Astrocyte of the hippocampus (primary cell): ENCODE data around the gene NPR3.
"Not testable (repeated sequence)": the region's sequence is repeated elsewhere in the genome, so short reads cannot be mapped to it uniquely, and the experiment has no call there.

Experiments used
- DNase-seq: peaks from one replicate; pipeline ENCODE4 v3.0.0; 2011; ENCODE audit warnings: low read depth, low spot score

NPR3 gene

GRCh38 chr5:32767948-32768467 is 56.9 kb downstream of the NPR3 start:
- DNase-seq, result peak; percentile 22

- DNase-seq, result no peak
Measured at GRCh38 chr5:32769711-32770110, 58.6 kb downstream of the NPR3 start.

DNA sequence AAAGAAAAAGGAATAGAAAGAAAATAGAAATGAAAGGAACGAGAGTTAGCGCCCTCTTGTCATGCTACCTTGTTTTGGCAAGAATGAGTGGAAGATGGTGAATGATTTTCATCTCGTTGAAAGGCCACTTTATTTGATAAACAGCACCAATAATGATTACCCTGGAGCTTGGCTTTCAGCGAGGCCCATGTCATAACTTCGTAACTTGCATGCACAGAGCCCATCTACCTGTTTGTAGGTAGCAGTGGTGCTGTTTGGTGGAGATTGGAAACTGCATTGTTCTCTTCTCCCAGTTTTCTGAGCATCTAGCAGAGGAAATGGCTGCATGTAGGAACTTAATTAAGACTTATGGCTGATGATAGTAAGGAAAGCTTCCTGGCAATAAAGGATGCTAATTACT is 59.3 kb downstream of the NPR3 start:
- DNase-seq, result no peak

DNA sequence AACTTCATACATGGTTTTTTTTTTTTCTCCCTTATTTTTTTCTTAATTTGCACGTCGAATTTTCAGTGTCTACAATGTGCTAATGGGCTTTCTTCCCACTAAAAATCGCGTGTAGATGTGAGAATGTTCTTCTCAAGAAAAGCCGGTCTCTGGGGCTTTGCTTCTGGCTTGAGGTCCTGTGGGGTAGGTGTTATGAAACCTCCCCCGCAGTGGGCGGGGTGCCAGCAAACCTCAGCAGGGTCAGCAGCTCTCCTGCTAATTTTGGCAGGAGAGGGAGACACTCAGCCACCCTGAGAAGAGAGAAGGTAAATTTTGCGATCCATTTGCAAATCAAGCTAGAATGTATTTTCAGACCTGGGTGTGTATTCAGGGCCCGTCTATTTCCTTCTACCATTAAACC is 59.9 kb downstream of the NPR3 start:
- no peak for DNase-seq

DNA sequence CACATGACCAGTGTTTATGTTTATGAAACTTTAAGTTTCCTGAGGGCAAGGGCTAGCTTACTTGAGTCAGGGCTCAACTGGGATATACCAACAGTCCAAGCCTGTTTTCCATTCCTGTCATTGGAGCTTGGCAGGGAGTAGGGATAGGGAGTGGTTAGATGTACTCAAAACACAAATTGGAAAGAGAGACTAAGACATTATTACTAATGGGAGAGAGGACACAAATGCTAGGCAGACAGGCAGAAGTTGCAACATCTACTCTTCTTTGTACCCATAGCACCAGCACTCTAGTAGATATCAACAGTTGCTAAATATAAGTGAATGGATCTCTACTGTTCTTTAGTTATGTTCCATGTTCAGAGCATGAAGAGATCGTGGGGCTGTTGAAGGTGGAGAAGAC is 62.8 kb downstream of the NPR3 start:
- DNase-seq, result no peak

- DNase-seq, result no peak
Measured at GRCh38 chr5:32776200-32776599, 65.1 kb downstream of the NPR3 start.

- DNase-seq, result no peak
Measured at GRCh38 chr5:32777222-32777621, 66.1 kb downstream of the NPR3 start.

DNA sequence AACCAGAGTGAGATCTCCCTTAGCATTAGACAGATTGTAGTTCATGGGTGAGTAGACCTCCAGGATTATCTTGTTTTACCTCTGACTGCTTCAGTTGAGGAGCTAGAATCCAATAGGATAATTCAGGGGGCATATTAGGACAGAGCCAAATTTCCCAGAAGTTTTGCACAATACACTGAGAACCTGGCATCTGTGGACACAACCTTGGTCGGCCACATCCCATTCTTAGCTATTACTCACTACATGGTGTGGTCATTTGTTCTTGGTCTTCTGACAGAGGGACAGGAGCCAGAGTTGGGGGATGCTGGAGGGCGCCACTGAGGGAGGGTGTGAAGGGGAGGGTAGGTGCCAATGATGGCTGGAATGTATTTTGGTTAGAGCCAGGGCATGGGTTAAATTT is 66.6 kb downstream of the NPR3 start:
- DNase-seq, result no peak

GRCh38 chr5:32778403-32778802 is 67.3 kb downstream of the NPR3 start:
- no peak for DNase-seq

GRCh38 chr5:32779754-32780415 is 68.8 kb downstream of the NPR3 start:
- peak; percentile 33 for DNase-seq

DNA sequence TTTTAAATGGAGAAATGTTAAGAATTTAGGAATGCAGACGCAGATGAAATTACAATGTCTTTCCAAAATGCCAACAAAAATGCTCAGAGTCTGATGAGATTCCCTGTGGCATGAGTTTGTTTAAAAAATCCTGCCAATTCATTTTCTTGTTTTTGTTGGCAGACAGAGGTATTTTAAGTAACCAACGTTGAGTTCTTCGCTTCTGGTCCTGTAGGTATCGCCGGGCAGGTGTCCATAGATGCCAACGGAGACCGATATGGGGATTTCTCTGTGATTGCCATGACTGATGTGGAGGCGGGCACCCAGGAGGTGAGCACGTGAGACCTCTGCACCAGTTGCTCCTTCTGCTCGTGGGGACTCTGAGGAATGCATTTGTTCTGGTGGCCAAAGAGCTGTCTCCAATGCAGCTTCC is 69.4 kb downstream of the NPR3 start:
- DNase-seq, result peak; percentile 68

GRCh38 chr5:32783661-32784060 is 72.5 kb downstream of the NPR3 start:
- no peak for DNase-seq

- DNase-seq, result peak; percentile 84
Measured at GRCh38 chr5:32785611-32786254, 74.6 kb downstream of the NPR3 start.

DNA sequence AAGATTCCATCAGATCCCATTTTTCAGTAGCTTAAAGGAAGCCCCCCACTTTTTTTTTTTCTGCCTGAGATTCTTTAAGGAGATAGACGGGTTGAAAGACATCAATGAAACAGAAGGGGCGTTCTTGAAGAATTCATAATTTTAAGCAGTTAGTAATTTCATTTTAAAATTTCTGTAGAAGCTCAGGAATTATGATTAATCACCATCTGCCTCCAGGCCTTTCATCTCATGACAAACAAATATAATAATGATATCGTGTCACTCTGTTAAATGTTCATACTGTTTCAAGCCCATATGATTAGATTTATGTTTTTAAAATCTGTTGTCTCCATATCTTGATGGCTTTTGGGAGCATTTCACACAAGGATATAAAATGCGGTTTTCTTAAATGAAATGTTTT is 75.2 kb downstream of the NPR3 start:
- DNase-seq, result no peak

DNA sequence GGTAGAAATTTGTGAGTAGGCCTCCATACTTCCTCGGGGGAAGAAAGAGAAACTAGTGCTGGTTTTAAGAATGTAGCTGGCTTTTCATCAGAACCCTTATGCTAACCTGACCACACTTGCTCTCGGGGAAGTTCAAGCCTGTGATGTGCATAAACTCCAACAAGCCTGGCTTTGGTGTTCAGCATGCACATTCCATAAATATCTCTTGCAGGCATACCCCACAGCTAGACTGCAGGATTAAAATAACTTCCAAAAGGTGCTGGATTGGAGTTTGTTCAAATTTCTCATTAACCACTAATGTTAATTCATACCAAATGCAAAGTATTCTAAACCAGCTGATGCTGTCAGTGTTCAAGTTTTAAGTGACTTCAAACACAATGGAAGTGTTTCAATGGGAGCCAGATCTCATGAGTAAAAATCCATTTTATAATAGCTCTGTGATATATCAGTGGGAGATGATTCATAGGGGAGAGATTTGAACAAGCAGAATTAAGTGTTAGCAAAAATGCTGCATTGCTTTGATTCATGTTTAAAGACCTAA is 79.4 kb downstream of the NPR3 start:
- DNase-seq, result peak; percentile 82

GRCh38 chr5:32791536-32792243 is 80.6 kb downstream of the NPR3 start:
- no peak for DNase-seq

DNA sequence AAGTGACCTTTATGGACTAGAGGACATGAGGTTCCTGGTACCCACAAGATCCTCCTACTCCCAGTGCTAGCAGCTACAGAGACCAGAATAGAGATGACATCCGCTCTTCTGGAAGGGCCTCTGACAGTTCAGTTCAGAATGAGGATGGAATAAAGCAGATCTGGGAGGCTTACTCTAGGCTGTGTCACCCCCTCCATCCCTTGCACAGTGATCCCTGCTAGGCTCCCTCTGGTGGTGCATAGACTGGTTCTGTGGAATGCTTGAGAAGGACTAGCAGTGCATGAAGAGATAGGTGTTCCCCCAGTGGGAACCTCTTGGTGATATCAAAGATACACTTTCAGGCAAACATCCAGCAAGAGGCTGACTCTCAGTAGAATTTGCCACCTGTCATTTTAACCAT is 83.0 kb downstream of the NPR3 start:
- no peak for DNase-seq

DNA sequence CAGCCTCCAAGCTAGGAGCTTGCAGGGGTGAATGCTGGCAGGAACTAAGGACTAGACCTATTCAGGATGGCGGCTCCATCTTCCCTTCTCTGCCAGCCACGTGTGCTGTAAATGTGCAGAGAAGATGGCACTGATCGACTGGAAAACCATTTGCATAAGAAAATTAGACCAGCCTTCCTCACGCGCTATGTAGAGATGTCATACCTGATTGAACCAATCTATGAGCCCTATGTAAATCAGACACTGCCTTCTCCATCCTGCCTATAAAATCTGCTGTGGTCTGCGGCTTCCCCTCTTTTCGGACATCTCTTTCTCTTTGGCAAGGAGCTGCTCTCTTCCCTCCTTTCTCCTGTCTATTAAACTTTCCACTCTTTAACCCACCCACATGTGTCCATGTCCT is 91.6 kb downstream of the NPR3 start:
- no peak for DNase-seq

GRCh38 chr5:32803656-32804055 is 92.5 kb downstream of the NPR3 start:
- DNase-seq, result no peak

DNA sequence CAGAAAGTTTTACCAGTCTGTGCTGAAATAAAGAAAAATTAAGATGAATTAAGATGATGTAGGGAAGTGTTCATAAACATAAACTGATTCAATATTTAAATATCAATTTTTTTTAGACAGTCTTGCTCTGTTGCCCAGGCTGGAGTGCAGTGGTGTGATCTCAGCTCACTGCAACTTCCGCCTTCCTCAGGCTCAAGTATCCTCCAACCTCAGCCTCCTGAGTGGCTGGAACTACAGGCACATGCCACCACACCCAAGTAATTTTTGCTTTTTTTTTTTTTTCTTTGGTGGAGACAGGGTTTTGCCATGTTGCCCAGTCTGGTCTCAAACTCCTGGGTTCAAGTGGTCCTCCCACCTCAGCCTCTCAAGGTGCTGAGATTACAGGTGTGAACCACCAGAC is 94.3 kb downstream of the NPR3 start:
- not testable (repeated sequence) for DNase-seq

DNA sequence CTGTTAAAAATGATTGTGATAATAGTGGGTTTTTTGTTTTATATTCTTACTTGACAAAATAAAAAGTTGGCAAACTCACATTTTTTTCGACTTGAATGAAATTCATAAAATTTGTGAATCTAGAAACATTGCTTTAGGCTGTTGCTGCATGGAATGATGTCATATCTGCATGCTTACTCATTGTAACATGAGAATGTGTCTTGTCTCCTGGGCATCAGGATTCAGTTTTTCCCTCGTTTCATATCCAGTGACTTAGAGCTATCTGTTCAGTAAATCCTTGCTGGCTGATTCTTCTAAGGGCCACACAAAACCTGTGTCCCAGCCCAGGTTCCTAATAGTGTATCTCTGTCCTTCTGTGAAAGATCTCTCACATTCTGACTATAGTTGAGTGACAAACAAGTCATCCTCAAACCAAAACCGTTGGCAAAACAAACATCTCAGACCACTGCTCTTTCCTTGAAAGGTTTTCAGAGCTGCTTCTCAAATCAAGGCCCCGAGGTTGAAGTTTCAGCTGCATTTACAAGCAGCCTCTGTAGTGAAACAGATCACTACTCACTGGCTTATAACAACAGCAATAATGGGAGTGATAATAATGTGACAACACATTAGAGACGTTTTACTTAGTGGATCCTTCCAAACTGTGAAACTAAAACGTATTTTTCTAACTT is 95.0 kb downstream of the NPR3 start:
- DNase-seq, result no peak

DNA sequence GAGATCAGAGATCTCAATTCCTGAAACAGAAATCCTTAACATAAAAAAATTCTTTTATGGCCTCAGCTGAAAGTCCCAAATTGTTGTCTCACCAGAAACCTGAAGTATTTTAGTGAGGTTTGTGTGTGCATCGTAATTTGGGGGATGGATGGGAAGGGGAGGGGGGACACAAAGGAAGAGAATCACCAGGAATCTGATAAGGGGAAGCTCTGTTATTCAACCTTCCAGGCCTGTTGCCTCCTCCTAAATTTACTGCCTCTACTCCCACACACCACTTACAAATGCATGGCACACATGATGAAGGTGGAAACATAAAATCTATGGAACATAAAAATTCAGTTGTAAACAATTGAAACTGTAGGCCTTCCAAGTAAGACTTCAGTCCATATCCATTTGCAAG is 97.7 kb downstream of the NPR3 start:
- DNase-seq, result no peak
